Mesenchymal stem cell (in vitro differentiated cells and primary cell): ENCODE data around the gene LAMA5.

Source experiments
- DNase-seq: peaks from one replicate; pipeline ENCODE4 v3.0.0-alpha.2; 2013
- H2AFZ ChIP-seq: one replicate; pipeline ENCODE4 v1.6.1; 2013; ENCODE audit warnings: low read depth, mild to moderate bottlenecking, control low read depth, inconsistent platforms, low read length, moderate library complexity
- H2AK5ac ChIP-seq: 2 replicates; pipeline ENCODE4 v1.6.1; 2013; ENCODE audit warnings: low read length, moderate library complexity, mild to moderate bottlenecking, inconsistent platforms; ENCODE audit not compliant: severe bottlenecking
- H2BK120ac ChIP-seq: one replicate; pipeline ENCODE4 v1.6.1; 2013; ENCODE audit warnings: low read depth, mild to moderate bottlenecking, inconsistent platforms, low read length, moderate library complexity
- H2BK12ac ChIP-seq, 2 experiments: one replicate each; pipeline ENCODE4 v1.6.1; 2013; ENCODE audit warnings: inconsistent platforms in 2 of 2, low read length in 2 of 2, mild to moderate bottlenecking in 2 of 2, moderate library complexity in 2 of 2, control low read depth in 1 of 2
- H2BK15ac ChIP-seq: one replicate; pipeline ENCODE4 v1.6.1; 2013; ENCODE audit warnings: mild to moderate bottlenecking, low read depth, inconsistent platforms; ENCODE audit not compliant: poor library complexity, severe bottlenecking
- H2BK5ac ChIP-seq: 2 replicates; pipeline ENCODE4 v1.6.1; 2013; ENCODE audit warnings: low read depth, mild to moderate bottlenecking, low read length, control low read depth, inconsistent platforms; ENCODE audit not compliant: poor library complexity, severe bottlenecking
- H3K14ac ChIP-seq, 2 experiments: one replicate each; pipeline ENCODE4 v1.6.1; 2013; ENCODE audit warnings: inconsistent platforms in 2 of 2, low read length in 2 of 2, control low read depth in 1 of 2, mild to moderate bottlenecking in 1 of 2, moderate library complexity in 1 of 2
- H3K18ac ChIP-seq, 2 experiments: one replicate each; pipeline ENCODE4 v1.6.1; 2013; ENCODE audit warnings: inconsistent platforms in 2 of 2, low read length in 2 of 2, control low read depth in 1 of 2, low read depth in 1 of 2, mild to moderate bottlenecking in 1 of 2
- H3K23ac ChIP-seq, 2 experiments: one replicate each; pipeline ENCODE4 v1.6.1; 2013; ENCODE audit warnings: inconsistent platforms in 2 of 2, low read length in 2 of 2, mild to moderate bottlenecking in 2 of 2, moderate library complexity in 2 of 2, control low read depth in 1 of 2
- H3K27ac ChIP-seq: 2 replicates; pipeline ENCODE4 v1.5.1; 2013; ENCODE audit warnings: mild to moderate bottlenecking, moderate library complexity, low read length, control low read depth, inconsistent platforms; ENCODE audit not compliant: poor library complexity, severe bottlenecking
- H3K27me3 ChIP-seq, 2 experiments: 2 replicates each; pipeline versions ENCODE4 v1.6.1 to v1.7.0; 2013; ENCODE audit warnings: low read length in 2 of 2, mild to moderate bottlenecking in 2 of 2, moderate library complexity in 2 of 2, control low read depth in 1 of 2, inconsistent platforms in 1 of 2; ENCODE audit not compliant: control insufficient read depth in 1 of 2, insufficient read depth in 1 of 2
- H3K36me3 ChIP-seq, 2 experiments: 2 replicates each; pipeline versions ENCODE4 v1.6.1 to v1.7.0; 2013; ENCODE audit warnings: low read length in 2 of 2, control low read depth in 1 of 2, inconsistent platforms in 1 of 2, low read depth in 1 of 2, mild to moderate bottlenecking in 1 of 2; ENCODE audit not compliant: insufficient read depth in 2 of 2, control insufficient read depth in 1 of 2
- H3K4ac ChIP-seq, 2 experiments: one replicate each; pipeline ENCODE4 v1.6.1; 2013; ENCODE audit warnings: inconsistent platforms in 2 of 2, low read length in 2 of 2, mild to moderate bottlenecking in 2 of 2, moderate library complexity in 2 of 2, control low read depth in 1 of 2, low read depth in 1 of 2
- H3K4me1 ChIP-seq: 2 replicates; pipeline ENCODE4 v1.6.1; 2013; ENCODE audit warnings: low read depth, low read length, control low read depth; ENCODE audit not compliant: control insufficient read depth, insufficient read depth
- H3K4me2 ChIP-seq: 2 replicates; pipeline ENCODE4 v1.6.1; 2013; ENCODE audit warnings: low read length, mild to moderate bottlenecking, inconsistent platforms; ENCODE audit not compliant: poor library complexity, severe bottlenecking
- H3K4me3 ChIP-seq, 2 experiments: 2 replicates each; pipeline versions ENCODE4 v1.5.1 to v1.7.0; 2013; ENCODE audit warnings: low read length in 2 of 2, mild to moderate bottlenecking in 2 of 2, control low read depth in 1 of 2, low read depth in 1 of 2; ENCODE audit not compliant: insufficient read depth in 1 of 2
- H3K79me1 ChIP-seq: replicated peaks from 2 replicates; pipeline ENCODE4 v1.6.1; 2013; ENCODE audit warnings: mild to moderate bottlenecking, control low read depth, low read length, inconsistent platforms; ENCODE audit not compliant: poor library complexity, severe bottlenecking
- H3K9ac ChIP-seq: 2 replicates; pipeline ENCODE4 v1.7.0; 2013; ENCODE audit warnings: mild to moderate bottlenecking, low read length, moderate library complexity
- H3K9me3 ChIP-seq: 2 replicates; pipeline ENCODE4 v1.7.0; 2013; ENCODE audit warnings: mild to moderate bottlenecking, low read length; ENCODE audit not compliant: control insufficient read depth
- H4K8ac ChIP-seq: one replicate; pipeline ENCODE4 v1.6.1; 2013; ENCODE audit warnings: inconsistent platforms, mild to moderate bottlenecking, low read length, moderate library complexity
- H4K91ac ChIP-seq: one replicate; pipeline ENCODE4 v1.6.1; 2013; ENCODE audit warnings: mild to moderate bottlenecking, low read length, inconsistent platforms
- WGBS: methylation state at CpG from one replicate; pipeline ENCODE4 v1.1.7; 2013; ENCODE audit warnings: mixed read lengths; 5-methylcytosine and 5-hydroxymethylcytosine counted together

LAMA5 gene

GRCh38 chr20:62314339-62314638 lies 52.8 kb downstream of the LAMA5 start:
- H3K4me1 ChIP-seq = peaks cover 7% of the 10 kb centered on the region
- no peaks in the 10 kb centered on the region for H3K9me3 ChIP-seq
- no peak overlapping the region for H2BK5ac ChIP-seq
- no peak overlapping the region for H3K14ac ChIP-seq
- H2BK15ac ChIP-seq = no peak overlapping the region
- peaks cover 29% of the 10 kb centered on the region for H3K79me1 ChIP-seq
- no peak overlapping the region for H3K4me2 ChIP-seq
- H3K27me3 ChIP-seq = no peaks in the 10 kb centered on the region
- no peak for DNase-seq
- H2AK5ac ChIP-seq = no peak overlapping the region
- H3K36me3 ChIP-seq = peaks cover 35 to 95% of the 10 kb centered on the region in 2 experiments
- H3K18ac ChIP-seq = no peak overlapping the region
- H3K4ac ChIP-seq = no peak overlapping the region
- no peak overlapping the region for H4K91ac ChIP-seq
- no peak overlapping the region for H3K23ac ChIP-seq
- no peak overlapping the region for H2AFZ ChIP-seq
- H3K27ac ChIP-seq = no peak overlapping the region
- 96% methylated on average over 12 of the region's 12 CpGs for WGBS
- no peak overlapping the region for H3K4me3 ChIP-seq
- no peak overlapping the region for H2BK120ac ChIP-seq
- peak overlapping the region; percentile 31 for H4K8ac ChIP-seq
- H3K9ac ChIP-seq = no peak overlapping the region
- H2BK12ac ChIP-seq = no peak overlapping the region

- no peak overlapping the region for H2AFZ ChIP-seq
- H3K4me2 ChIP-seq = no peak overlapping the region
- H3K36me3 ChIP-seq = peaks cover 40 to 94% of the 10 kb centered on the region in 2 experiments
- 95% methylated on average over 51 of the region's 55 CpGs for WGBS
- no peak overlapping the region for H3K27ac ChIP-seq
- no peak overlapping the region for H3K14ac ChIP-seq
- no peak overlapping the region for H2BK15ac ChIP-seq
- peaks cover 8% of the 10 kb centered on the region for H3K4me1 ChIP-seq
- H2BK120ac ChIP-seq = no peak overlapping the region
- H2BK12ac ChIP-seq = no peak overlapping the region
- H3K4ac ChIP-seq = no peak overlapping the region
- H4K91ac ChIP-seq = no peak overlapping the region
- no peaks in the 10 kb centered on the region for H3K9me3 ChIP-seq
- no peaks in the 10 kb centered on the region for H3K27me3 ChIP-seq
- H2AK5ac ChIP-seq = no peak overlapping the region
- no peak overlapping the region for H3K23ac ChIP-seq
- H3K79me1 ChIP-seq = peaks cover 28% of the 10 kb centered on the region
- H3K4me3 ChIP-seq = no peak overlapping the region
- DNase-seq = no peak
- no peak overlapping the region for H2BK5ac ChIP-seq
- no peak overlapping the region for H3K18ac ChIP-seq
- no peak overlapping the region for H3K9ac ChIP-seq
- no peak overlapping the region for H4K8ac ChIP-seq
Measured at GRCh38 chr20:62313460-62314338, 53.4 kb downstream of the LAMA5 start.

- peaks cover 47 to 96% of the 10 kb centered on the region in 2 experiments for H3K36me3 ChIP-seq
- 96% methylated on average over 26 of the region's 26 CpGs for WGBS
- H3K9ac ChIP-seq = no peak overlapping the region
- DNase-seq = no peak
- no peak overlapping the region for H3K4ac ChIP-seq
- H2BK12ac ChIP-seq = no peak overlapping the region
- H3K4me1 ChIP-seq = peaks cover 9% of the 10 kb centered on the region
- H3K23ac ChIP-seq = no peak overlapping the region
- no peak overlapping the region for H3K27ac ChIP-seq
- H4K8ac ChIP-seq = no peak overlapping the region
- no peak overlapping the region for H3K4me2 ChIP-seq
- no peaks in the 10 kb centered on the region for H3K27me3 ChIP-seq
- H2BK120ac ChIP-seq = no peak overlapping the region
- no peaks in the 10 kb centered on the region for H3K9me3 ChIP-seq
- H4K91ac ChIP-seq = no peak overlapping the region
- no peak overlapping the region for H3K18ac ChIP-seq
- no peak overlapping the region for H2BK15ac ChIP-seq
- H2AK5ac ChIP-seq = no peak overlapping the region
- H3K79me1 ChIP-seq = peaks cover 28% of the 10 kb centered on the region
- H3K14ac ChIP-seq = no peak overlapping the region
- H2BK5ac ChIP-seq = no peak overlapping the region
- no peak overlapping the region for H3K4me3 ChIP-seq
- H2AFZ ChIP-seq = no peak overlapping the region
Measured at GRCh38 chr20:62313021-62313420, 54.1 kb downstream of the LAMA5 start.

- peaks cover 28% of the 10 kb centered on the region for H3K79me1 ChIP-seq
- no peak overlapping the region for H2BK120ac ChIP-seq
- WGBS = 95% methylated on average over 16 of the region's 16 CpGs
- no peak overlapping the region for H2BK15ac ChIP-seq
- H2AK5ac ChIP-seq = no peak overlapping the region
- peak overlapping the region in 1 of 2 experiments; percentile 27 for H3K4me3 ChIP-seq
- H2BK5ac ChIP-seq = no peak overlapping the region
- H3K9me3 ChIP-seq = no peaks in the 10 kb centered on the region
- no peak for DNase-seq
- H3K14ac ChIP-seq = no peak overlapping the region
- H2BK12ac ChIP-seq = no peak overlapping the region
- no peak overlapping the region for H2AFZ ChIP-seq
- H3K18ac ChIP-seq = no peak overlapping the region
- no peaks in the 10 kb centered on the region for H3K27me3 ChIP-seq
- H3K9ac ChIP-seq = no peak overlapping the region
- H3K4ac ChIP-seq = no peak overlapping the region
- H3K4me1 ChIP-seq = peaks cover 12% of the 10 kb centered on the region
- peaks cover 51 to 99% of the 10 kb centered on the region in 2 experiments for H3K36me3 ChIP-seq
- no peak overlapping the region for H4K91ac ChIP-seq
- no peak overlapping the region for H4K8ac ChIP-seq
- H3K23ac ChIP-seq = no peak overlapping the region
- H3K4me2 ChIP-seq = no peak overlapping the region
- no peak overlapping the region for H3K27ac ChIP-seq
Measured at GRCh38 chr20:62312662-62312977, 54.5 kb downstream of the LAMA5 start.
